ENCODE measurements around the gene FNDC10. TPM values are rescaled to one million over a fixed set of nuclear protein-coding genes. Genes with fewer than 3 reads are reported as not detected.

The FNDC10 gene
- total RNA-seq, 1 donor from 2014 or later = 2.5 TPM

- Histone ChIP-seq H3K9me3 (ENCODE audit: low read depth) (no peaks in the 10 kb centered on the region), H3K4me2 (no peak overlapping the region), H3K4me3 (no peak overlapping the region), H3F3A (ENCODE audit: low read depth) (peaks cover 14% of the 10 kb centered on the region), H3K27ac (no peak overlapping the region), H3K79me2 (ENCODE audit: low read depth) (peaks cover 30% of the 10 kb centered on the region), H3K36me3 (no peaks in the 10 kb centered on the region), H2AFZ (replicated peaks) (no peak overlapping the region), H3K27me3 (no peaks in the 10 kb centered on the region), H4K20me1 (ENCODE audit: low read depth) (peaks cover 59% of the 10 kb centered on the region), H3K9ac (no peak overlapping the region), H3K4me1 (peaks cover 11% of the 10 kb centered on the region)
- Mint-ChIP-seq H3K36me3 (peaks cover 6% of the 10 kb centered on the region), H3K4me3 (peak overlapping the region; percentile 87), H3K27me3 (ENCODE audit: insufficient read depth, low read depth) (no peaks in the 10 kb centered on the region), H3K4me1 (peaks cover 31% of the 10 kb centered on the region), H3K27ac (no peak overlapping the region), H3K9me3 (no peaks in the 10 kb centered on the region)
- TF ChIP-seq EZH2 (IDR thresholded peaks at IDR 0.05) (no peak), EZH2phosphoT487 (IDR thresholded peaks at IDR 0.05) (no peak)
- TF ChIP-seq, protein P1, sequence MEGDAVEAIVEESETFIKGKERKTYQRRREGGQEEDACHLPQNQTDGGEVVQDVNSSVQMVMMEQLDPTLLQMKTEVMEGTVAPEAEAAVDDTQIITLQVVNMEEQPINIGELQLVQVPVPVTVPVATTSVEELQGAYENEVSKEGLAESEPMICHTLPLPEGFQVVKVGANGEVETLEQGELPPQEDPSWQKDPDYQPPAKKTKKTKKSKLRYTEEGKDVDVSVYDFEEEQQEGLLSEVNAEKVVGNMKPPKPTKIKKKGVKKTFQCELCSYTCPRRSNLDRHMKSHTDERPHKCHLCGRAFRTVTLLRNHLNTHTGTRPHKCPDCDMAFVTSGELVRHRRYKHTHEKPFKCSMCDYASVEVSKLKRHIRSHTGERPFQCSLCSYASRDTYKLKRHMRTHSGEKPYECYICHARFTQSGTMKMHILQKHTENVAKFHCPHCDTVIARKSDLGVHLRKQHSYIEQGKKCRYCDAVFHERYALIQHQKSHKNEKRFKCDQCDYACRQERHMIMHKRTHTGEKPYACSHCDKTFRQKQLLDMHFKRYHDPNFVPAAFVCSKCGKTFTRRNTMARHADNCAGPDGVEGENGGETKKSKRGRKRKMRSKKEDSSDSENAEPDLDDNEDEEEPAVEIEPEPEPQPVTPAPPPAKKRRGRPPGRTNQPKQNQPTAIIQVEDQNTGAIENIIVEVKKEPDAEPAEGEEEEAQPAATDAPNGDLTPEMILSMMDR (IDR thresholded peaks at IDR 0.05) = no peak
- DNase-seq (ENCODE audit: low spot score) = no peak
These were observed 18.0 kb upstream of the FNDC10 start for GRCh38 chr1:1617925-1618324.

DNA sequence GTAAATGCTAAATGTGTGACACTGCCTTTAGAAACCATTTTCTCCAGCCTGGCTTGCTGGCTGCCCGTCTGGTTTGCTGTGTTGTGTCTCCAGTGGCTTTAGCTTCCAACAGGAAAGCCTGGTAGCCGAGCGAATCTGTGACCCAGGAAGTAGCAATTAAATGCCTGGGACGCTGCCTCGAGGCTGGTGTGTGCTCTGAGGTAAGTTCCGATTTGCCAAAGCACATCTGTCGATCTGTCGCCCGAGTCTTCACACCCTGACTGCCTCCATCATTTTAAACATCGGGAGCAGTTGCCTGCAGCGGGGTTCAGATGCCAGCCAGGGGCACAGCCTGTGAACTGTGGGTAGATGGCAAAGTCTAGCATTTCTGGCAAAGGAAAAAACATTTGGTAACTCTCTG lies 17.6 kb upstream of the FNDC10 start:
- H3K36me3 Mint-ChIP-seq = peaks cover 5% of the 10 kb centered on the region
- Histone ChIP-seq H3K79me2 (ENCODE audit: low read depth) (peaks cover 30% of the 10 kb centered on the region), H3K27ac (no peak overlapping the region), H3K4me1 (peaks cover 11% of the 10 kb centered on the region), H3K9me3 (ENCODE audit: low read depth) (no peaks in the 10 kb centered on the region), H3K36me3 (no peaks in the 10 kb centered on the region), H3K4me2 (no peak overlapping the region), H3K27me3 (no peaks in the 10 kb centered on the region), H2AFZ (replicated peaks) (no peak overlapping the region), H3K4me3 (no peak overlapping the region), H3F3A (ENCODE audit: low read depth) (peaks cover 14% of the 10 kb centered on the region), H4K20me1 (ENCODE audit: low read depth) (peaks cover 59% of the 10 kb centered on the region), H3K9ac (no peak overlapping the region)
- no peak for DNase-seq (ENCODE audit: low spot score)
- no peaks in the 10 kb centered on the region for H3K27me3 Mint-ChIP-seq (ENCODE audit: insufficient read depth, low read depth)
- peaks cover 27% of the 10 kb centered on the region for H3K4me1 Mint-ChIP-seq
- no peak for TF ChIP-seq EZH2 (IDR thresholded peaks at IDR 0.05)
- TF ChIP-seq EZH2phosphoT487 (IDR thresholded peaks at IDR 0.05) = no peak
- TF ChIP-seq, protein P1 (IDR thresholded peaks at IDR 0.05) = no peak
- H3K27ac Mint-ChIP-seq = no peak overlapping the region
- peak overlapping the region; percentile 87 for H3K4me3 Mint-ChIP-seq
- H3K9me3 Mint-ChIP-seq = no peaks in the 10 kb centered on the region

- Mint-ChIP-seq H3K27me3 (ENCODE audit: insufficient read depth, low read depth) (no peaks in the 10 kb centered on the region), H3K36me3 (peaks cover 8% of the 10 kb centered on the region)
- no peaks in the 10 kb centered on the region for H3K36me3 ChIP-seq
These were observed 16.9 kb upstream of the FNDC10 start for GRCh38 chr1:1616838-1617237.

More at GRCh38 chr1:1616838-1617237, 16.9 kb upstream of the FNDC10 start:
- no peaks in the 10 kb centered on the region for H3K9me3 ChIP-seq (ENCODE audit: low read depth)
- H3K4me1 ChIP-seq = peaks cover 11% of the 10 kb centered on the region
- Mint-ChIP-seq H3K9me3 (no peaks in the 10 kb centered on the region), H3K27ac (no peak overlapping the region), H3K4me3 (peak overlapping the region; percentile 87), H3K4me1 (peaks cover 26% of the 10 kb centered on the region)
- TF ChIP-seq EZH2 (IDR thresholded peaks at IDR 0.05) (no peak), EZH2phosphoT487 (IDR thresholded peaks at IDR 0.05) (no peak)
- TF ChIP-seq, protein P1 (IDR thresholded peaks at IDR 0.05) = no peak
- no peaks in the 10 kb centered on the region for H3K27me3 ChIP-seq
- H3K9ac ChIP-seq = peak overlapping the region; percentile 91
- H3K27ac ChIP-seq = no peak overlapping the region
- no peak for DNase-seq (ENCODE audit: low spot score)
- H3K4me2 ChIP-seq = peak overlapping the region; percentile 81
- peaks cover 53% of the 10 kb centered on the region for H4K20me1 ChIP-seq (ENCODE audit: low read depth)
- H3K79me2 ChIP-seq (ENCODE audit: low read depth) = peaks cover 30% of the 10 kb centered on the region
- peak overlapping the region; percentile 92 for H3K4me3 ChIP-seq
- peaks cover 14% of the 10 kb centered on the region for H3F3A ChIP-seq (ENCODE audit: low read depth)
- no peak overlapping the region for H2AFZ ChIP-seq (replicated peaks)

All from neural progenitor cell (in vitro differentiated cells).